Measurements from ENCODE around the gene KLF7.

- TF ChIP-seq CTCF (IDR thresholded peaks at IDR 0.05) = no peak
- TF ChIP-seq REST (IDR thresholded peaks at IDR 0.05; ENCODE audit: insufficient read depth in 1 of 2, low read depth in 2 of 2, low read length in 1 of 2) = no peak
These were observed 15.5 kb downstream of the KLF7 start for GRCh38 chr2:207150284-207150683.
